IMR-90 (cell line): ENCODE measurements around the gene TMEM179.

ENCODE experiments used
- CEBPB ChIP-seq: IDR thresholded peaks from 2 replicates; pipeline ENCODE4 v1.6.1; 2012; ENCODE audit warnings: low read depth, low read length, improper control_type of control experiment
- CHD1 ChIP-seq: IDR thresholded peaks from 2 replicates; pipeline ENCODE4 v1.6.1; 2012; ENCODE audit warnings: low read depth, low read length, improper control_type of control experiment
- MAFK ChIP-seq: IDR thresholded peaks from 2 replicates; pipeline ENCODE4 v1.6.1; 2012; ENCODE audit warnings: low read depth, low read length, improper control_type of control experiment
- POLR2A ChIP-seq: IDR thresholded peaks from 2 replicates; pipeline ENCODE4 v1.6.1; 2012; ENCODE audit warnings: mild to moderate bottlenecking, low read depth, low read length
- RFX5 ChIP-seq: IDR thresholded peaks from 2 replicates; pipeline ENCODE4 v1.8.0; 2012; ENCODE audit warnings: low read depth, mild to moderate bottlenecking, low read length, moderate library complexity
- TF ChIP-seq, protein P1 (sequence below): conservative IDR thresholded peaks from 2 replicates; pipeline ENCODE4 v1.5.1; 2012; ENCODE audit warnings: mild to moderate bottlenecking, low read depth, low read length, improper control_type of control experiment

DNA sequence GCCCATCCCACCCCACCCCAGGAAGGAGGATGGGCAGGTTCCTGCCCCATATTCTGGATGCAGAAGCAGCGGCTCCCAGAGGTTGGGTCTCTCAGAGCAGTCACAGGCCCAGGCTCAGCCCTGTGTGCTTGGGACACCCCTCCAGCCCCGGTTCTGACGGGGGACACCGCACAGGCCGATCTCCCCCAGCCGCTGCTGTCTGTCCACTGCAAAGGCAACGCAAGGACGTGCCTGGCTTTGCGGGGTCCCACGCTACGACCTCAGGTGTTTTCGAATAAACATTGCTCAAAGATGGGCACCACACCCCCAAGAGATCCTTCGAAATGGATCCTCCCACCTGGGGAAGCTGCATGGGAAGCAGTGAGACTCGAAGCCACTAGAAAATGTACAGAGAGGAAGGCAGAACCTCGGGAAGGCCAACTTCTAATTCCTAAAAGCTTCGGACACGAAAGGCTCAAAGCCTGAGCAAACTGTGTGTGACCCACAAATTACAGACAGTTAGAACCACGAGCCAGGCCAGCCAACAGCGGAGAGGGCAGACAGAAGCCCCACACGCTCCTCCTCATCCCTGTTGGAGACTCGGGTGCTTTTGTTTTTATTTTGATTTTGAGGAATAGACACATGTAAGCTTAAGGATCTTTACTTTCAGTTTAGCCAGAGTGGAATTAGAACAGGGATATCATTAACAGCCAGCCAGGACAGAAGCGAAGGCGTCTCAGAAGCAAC is 14.2 kb downstream of the TMEM179 start:
- TF ChIP-seq RFX5 (no peak), CEBPB (no peak), POLR2A (no peak), MAFK (no peak), CHD1 (no peak)
- TF ChIP-seq, protein P1, sequence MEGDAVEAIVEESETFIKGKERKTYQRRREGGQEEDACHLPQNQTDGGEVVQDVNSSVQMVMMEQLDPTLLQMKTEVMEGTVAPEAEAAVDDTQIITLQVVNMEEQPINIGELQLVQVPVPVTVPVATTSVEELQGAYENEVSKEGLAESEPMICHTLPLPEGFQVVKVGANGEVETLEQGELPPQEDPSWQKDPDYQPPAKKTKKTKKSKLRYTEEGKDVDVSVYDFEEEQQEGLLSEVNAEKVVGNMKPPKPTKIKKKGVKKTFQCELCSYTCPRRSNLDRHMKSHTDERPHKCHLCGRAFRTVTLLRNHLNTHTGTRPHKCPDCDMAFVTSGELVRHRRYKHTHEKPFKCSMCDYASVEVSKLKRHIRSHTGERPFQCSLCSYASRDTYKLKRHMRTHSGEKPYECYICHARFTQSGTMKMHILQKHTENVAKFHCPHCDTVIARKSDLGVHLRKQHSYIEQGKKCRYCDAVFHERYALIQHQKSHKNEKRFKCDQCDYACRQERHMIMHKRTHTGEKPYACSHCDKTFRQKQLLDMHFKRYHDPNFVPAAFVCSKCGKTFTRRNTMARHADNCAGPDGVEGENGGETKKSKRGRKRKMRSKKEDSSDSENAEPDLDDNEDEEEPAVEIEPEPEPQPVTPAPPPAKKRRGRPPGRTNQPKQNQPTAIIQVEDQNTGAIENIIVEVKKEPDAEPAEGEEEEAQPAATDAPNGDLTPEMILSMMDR: no peak
